CD4-positive, alpha-beta T cell treated with Interleukin-2 at 100 ng/mL for 4 hours (primary cell): ENCODE results near the gene CSNK1G1.
"Not testable (repeated sequence)": the region's sequence is repeated elsewhere in the genome, so short reads cannot be mapped to it uniquely, and the experiment has no call there.

ENCODE experiments used
- DNase-seq: peaks from one replicate; pipeline ENCODE4 v3.0.0-alpha.2; 2020; ENCODE audit warnings: low spot score

Gene CSNK1G1

GRCh38 chr15:64349375-64349774, 6.6 kb downstream of the CSNK1G1 start:
- DNase-seq, result no peak

- DNase-seq, result no peak
Measured at GRCh38 chr15:64348455-64348854, 7.5 kb downstream of the CSNK1G1 start.

- not testable (repeated sequence) for DNase-seq
Measured at GRCh38 chr15:64346242-64346641, 9.7 kb downstream of the CSNK1G1 start.

GRCh38 chr15:64344651-64345294, 11.2 kb downstream of the CSNK1G1 start:
- no peak for DNase-seq

- no peak for DNase-seq
Measured at GRCh38 chr15:64343841-64344240, 12.1 kb downstream of the CSNK1G1 start.

GRCh38 chr15:64343222-64343621, 12.8 kb downstream of the CSNK1G1 start:
- no peak for DNase-seq

GRCh38 chr15:64341961-64342360, 14.0 kb downstream of the CSNK1G1 start:
- DNase-seq, result no peak

GRCh38 chr15:64340355-64340754, 15.6 kb downstream of the CSNK1G1 start:
- DNase-seq, result no peak

GRCh38 chr15:64337761-64338160, 18.2 kb downstream of the CSNK1G1 start:
- DNase-seq, result no peak

- peak; percentile 52 for DNase-seq
Measured at GRCh38 chr15:64333986-64334929, 21.7 kb downstream of the CSNK1G1 start.

GRCh38 chr15:64333516-64333915, 22.5 kb downstream of the CSNK1G1 start:
- no peak for DNase-seq

GRCh38 chr15:64331668-64332067, 24.3 kb downstream of the CSNK1G1 start:
- not testable (repeated sequence) for DNase-seq

GRCh38 chr15:64326975-64327374, 29.0 kb downstream of the CSNK1G1 start:
- DNase-seq, result not testable (repeated sequence)

GRCh38 chr15:64326458-64326857, 29.5 kb downstream of the CSNK1G1 start:
- not testable (repeated sequence) for DNase-seq

- no peak for DNase-seq
Measured at GRCh38 chr15:64324165-64324877, 31.7 kb downstream of the CSNK1G1 start.

GRCh38 chr15:64315216-64315615, 40.8 kb downstream of the CSNK1G1 start:
- DNase-seq, result no peak

- no peak for DNase-seq
Measured at GRCh38 chr15:64314456-64314855, 41.5 kb downstream of the CSNK1G1 start.

GRCh38 chr15:64311566-64311965, 44.4 kb downstream of the CSNK1G1 start:
- no peak for DNase-seq

GRCh38 chr15:64310036-64310435, 45.9 kb downstream of the CSNK1G1 start:
- no peak for DNase-seq

- DNase-seq, result no peak
Measured at GRCh38 chr15:64305261-64305660, 50.7 kb downstream of the CSNK1G1 start.

GRCh38 chr15:64289550-64289949, 66.4 kb downstream of the CSNK1G1 start:
- DNase-seq, result no peak

GRCh38 chr15:64288999-64289398, 67.0 kb downstream of the CSNK1G1 start:
- no peak for DNase-seq

GRCh38 chr15:64288577-64288976, 67.4 kb downstream of the CSNK1G1 start:
- DNase-seq, result no peak
